Astrocyte of the hippocampus (primary cell): Measurements from ENCODE around the gene MYO1H.

Source experiments
- DNase-seq: peaks from one replicate; pipeline ENCODE4 v3.0.0; 2011; ENCODE audit warnings: low read depth, low spot score

MYO1H gene

DNA sequence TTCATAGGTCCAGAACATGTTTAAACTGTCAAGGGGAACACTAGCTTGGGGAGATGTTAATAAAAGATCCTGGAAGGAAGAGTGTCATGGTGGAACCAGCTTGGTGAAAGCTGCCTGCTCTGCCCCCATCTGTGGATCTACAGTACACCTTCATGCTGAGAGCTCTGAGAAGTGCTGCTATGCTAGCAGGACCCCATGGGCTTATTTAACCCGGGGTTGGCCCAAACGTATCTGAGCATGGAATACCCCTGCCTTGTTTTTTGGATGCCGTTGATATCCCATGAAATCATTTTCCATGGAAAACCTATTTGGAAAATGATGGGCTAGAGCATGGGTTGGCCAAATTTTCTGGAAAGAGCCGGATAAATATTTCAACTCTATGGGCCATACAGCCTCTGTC is 144.0 kb downstream of the MYO1H start:
- DNase-seq = no peak

DNA sequence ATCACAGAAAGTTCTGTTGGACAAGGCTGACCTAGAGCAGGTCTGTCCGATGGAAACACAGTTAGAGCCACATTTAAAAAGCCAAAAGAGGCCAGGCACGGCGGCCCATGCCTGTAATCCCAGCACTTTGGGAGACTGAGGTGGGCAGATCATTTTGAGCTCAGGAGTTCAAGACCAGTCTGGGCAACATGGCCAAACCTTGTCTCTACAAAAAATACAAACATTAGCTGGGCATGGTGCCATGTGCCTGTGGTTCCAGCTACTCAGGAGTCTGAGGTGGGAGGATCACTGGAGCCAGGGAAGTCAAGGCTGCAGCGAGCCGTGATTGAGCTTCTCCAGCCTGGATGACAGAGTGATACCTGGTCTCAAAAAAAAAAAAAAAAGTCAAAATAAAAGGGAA is 144.7 kb downstream of the MYO1H start:
- DNase-seq = peak; percentile 59

DNA sequence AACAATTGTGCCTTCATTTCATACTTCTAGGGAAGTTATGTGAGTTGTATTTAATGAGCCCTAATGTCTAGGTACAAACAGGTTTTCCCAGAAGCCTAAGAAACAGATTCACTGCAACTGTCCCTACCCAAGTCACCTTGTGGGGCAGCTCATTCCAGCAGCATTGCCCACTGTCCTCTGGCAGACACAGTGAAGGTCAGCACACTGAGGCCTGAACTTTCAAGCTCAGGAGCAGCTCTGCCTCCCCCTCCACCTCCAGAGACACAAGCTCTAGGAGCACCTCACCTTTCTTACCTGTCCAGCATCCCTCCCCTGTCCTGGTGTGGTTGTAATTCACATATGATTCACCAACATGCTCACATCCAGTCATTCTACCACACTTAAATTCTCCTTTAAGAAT is 145.4 kb downstream of the MYO1H start:
- no peak for DNase-seq

DNA sequence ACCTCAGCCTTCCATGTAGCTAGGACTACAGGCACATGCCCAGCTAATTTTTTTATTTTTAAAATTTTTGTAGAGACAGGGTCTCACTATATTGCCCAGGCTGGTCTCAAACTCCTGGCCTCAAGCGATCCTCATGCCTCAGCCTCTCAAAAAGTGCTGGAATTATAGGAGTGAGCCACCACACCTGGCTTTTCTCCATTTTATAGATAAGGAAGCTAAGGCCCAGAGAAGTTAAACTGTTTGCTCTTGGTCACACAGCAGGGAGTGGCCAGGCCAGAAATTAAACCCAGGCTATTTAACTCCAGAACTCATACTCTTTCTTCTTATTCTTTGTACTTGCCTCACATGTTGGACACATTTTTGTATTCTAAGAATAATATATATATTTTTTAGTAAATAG is 146.2 kb downstream of the MYO1H start:
- DNase-seq = no peak

DNA sequence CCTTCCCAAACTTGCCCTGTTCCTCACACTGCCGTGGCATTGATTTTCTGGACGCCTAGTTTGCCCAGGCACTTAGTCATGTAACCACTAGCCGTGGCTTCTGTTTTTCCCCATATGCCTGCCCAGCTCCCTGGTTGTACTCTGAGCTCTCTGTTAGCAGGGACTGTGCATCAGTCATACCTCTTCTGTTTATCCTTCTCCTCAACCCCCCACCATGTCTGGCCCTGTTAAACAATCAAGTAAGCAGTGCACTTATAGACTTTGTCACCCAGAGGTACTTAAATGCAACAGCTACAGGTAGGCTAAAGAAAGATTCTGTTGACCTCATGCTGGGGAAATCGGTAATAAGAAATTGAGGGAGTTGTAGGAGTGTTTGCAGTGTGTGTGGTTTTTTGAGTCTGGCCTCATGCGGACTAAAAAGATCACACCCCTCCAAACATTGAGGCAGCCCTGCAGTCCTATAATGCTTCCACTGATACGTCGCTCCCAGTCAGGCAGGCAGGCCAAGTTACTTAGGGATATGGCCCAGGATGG is 146.7 kb downstream of the MYO1H start:
- peak; percentile 60 for DNase-seq

DNA sequence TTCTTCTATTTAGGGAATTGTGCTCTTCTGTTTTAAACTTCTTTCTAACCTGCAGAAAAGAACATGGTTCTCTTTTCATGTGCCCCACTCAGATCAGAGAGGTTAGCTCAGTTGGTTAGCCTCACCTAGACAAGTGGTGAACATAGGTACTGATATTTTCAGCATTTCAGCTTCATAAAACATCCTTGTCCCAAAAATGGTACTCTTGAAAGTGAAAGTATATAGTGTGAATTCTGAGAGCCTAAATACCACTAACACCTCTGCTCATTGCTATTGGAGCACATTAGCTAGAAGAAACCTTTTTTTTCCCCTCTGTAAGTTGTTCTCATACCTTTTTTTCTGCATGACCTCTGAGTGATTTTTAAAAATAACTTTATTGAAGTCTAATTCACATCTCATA is 147.3 kb downstream of the MYO1H start:
- DNase-seq = no peak

DNA sequence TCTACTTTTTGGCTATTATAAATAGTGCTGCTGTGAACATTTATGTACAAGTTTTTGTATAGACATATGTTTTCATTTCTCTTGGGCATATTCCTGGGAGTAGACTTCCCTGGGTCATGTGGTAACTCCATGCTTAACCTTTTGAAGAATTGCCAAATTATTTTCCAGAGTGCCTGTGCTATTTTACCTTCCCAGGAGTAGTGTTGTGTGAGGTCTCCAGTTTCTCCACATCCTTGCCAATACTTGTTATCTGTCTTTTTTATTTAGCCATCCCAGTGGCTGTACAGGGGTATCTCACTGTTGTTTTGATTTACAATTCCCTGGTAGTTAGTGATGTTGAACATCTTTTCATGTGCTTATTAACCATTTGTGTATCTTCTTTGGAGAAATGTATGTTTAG is 148.6 kb downstream of the MYO1H start:
- DNase-seq = no peak

DNA sequence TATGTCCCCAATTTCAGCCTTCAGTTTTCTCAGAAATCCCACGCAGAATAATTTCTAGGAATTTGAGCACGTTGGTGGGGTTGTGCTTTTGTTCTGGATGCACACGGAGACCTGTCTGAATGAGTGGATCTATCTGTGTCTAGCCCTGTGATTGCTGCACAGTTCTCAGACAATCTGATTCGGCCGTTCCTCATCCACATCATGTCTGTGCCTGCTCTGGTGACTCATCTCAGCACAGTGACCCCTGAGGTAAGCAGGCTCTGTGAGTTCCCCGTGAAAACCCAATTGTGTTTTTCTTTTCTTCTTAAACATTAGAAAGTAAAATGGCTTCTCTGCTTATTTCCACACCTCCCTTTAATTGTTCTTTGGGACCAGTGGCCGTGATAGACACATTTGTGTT is 150.0 kb downstream of the MYO1H start:
- DNase-seq = peak; percentile 46
